Suprapubic skin (tissue), 4 donors: Measurements from ENCODE around the gene CRHR2.

Source experiments
- EP300 ChIP-seq: sonication (generic); formaldehyde crosslinking; IDR thresholded peaks from one replicate; pipeline ENCODE4 v1.6.1; 2017; ENCODE audit warnings: antibody characterized with exemption
- POLR2A ChIP-seq, 2 donors: fragments of 450-650 bp; IDR thresholded peaks; one replicate each; pipeline ENCODE4 v1.6.1; 2017; ENCODE audit warnings: antibody characterized with exemption in 2 of 2, mild to moderate bottlenecking in 2 of 2, moderate library complexity in 2 of 2
- POLR2AphosphoS5 ChIP-seq, 3 donors: sonication (generic); formaldehyde crosslinking; IDR thresholded peaks; one replicate each; pipeline ENCODE4 v1.6.1; 2017; ENCODE audit warnings: antibody characterized with exemption in 3 of 3
- TF ChIP-seq, protein P1 (sequence below), 2 donors: fragments of 200-600 bp in 1 of 2; fragments of 450-650 bp in 1 of 2; sonication (generic) in 1 of 2; IDR thresholded peaks; one replicate each; pipeline ENCODE4 v1.5.1; 2016 to 2019; ENCODE audit warnings: antibody characterized with exemption in 2 of 2, mild to moderate bottlenecking in 1 of 2, moderate library complexity in 1 of 2

DNA sequence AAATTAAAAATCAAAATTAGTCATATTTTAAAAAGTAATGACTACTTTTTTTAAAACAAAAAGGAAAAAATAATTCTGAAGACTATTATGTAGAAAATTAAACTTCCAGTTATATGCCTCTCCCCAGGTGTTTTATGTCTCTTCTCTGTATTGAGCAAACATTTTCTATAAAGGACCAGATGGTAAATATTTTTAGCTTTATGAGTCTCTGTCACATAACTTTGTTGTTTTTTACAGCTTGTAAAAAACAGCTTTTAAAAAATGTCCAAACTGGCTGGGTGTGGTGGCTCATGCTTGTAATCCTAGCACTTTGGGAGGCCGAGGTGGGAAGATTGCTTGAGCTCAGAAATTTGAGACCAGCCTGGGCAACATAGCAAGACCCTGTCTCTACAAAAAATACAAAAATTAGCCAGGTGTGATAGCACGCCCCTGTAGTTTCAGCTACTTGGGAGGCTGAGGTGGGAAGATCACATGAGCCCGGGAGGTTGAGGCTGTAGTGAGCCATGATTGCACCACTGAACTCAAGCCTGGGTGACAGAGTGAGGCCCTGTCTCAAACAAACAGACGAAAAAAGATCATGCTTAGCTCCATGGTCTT, 64.1 kb downstream of the CRHR2 start:
- TF ChIP-seq POLR2A (IDR thresholded peaks at IDR 0.05) = no peak
- TF ChIP-seq, protein P1, sequence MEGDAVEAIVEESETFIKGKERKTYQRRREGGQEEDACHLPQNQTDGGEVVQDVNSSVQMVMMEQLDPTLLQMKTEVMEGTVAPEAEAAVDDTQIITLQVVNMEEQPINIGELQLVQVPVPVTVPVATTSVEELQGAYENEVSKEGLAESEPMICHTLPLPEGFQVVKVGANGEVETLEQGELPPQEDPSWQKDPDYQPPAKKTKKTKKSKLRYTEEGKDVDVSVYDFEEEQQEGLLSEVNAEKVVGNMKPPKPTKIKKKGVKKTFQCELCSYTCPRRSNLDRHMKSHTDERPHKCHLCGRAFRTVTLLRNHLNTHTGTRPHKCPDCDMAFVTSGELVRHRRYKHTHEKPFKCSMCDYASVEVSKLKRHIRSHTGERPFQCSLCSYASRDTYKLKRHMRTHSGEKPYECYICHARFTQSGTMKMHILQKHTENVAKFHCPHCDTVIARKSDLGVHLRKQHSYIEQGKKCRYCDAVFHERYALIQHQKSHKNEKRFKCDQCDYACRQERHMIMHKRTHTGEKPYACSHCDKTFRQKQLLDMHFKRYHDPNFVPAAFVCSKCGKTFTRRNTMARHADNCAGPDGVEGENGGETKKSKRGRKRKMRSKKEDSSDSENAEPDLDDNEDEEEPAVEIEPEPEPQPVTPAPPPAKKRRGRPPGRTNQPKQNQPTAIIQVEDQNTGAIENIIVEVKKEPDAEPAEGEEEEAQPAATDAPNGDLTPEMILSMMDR (IDR thresholded peaks at IDR 0.05) = no peak
- TF ChIP-seq EP300 = no peak
- TF ChIP-seq POLR2AphosphoS5 (IDR thresholded peaks at IDR 0.05) = no peak
